K562 (cell line): ENCODE measurements around the gene TREM1. TPM values are rescaled to one million over a fixed set of nuclear protein-coding genes. Genes with fewer than 3 reads are reported as not detected.

Experiments used
- ATAC-seq: fragments of 200-7000 bp; cut with Tn5 transposase; 3 replicates; pipeline ENCODE4 v1.9.1; 2020; ENCODE audit warnings: moderate library complexity
- BruUV-seq: library from RNA; stranded (reverse); fragments of 400-500 nt; replicated peaks from 2 replicates; lab custom pipeline; 2021; lab: Mats Ljungman, UMichigan
- CTCF ChIA-PET: fragments of 300-600 bp; formaldehyde crosslinking; extraction: SDS; loops from one replicate; lab custom pipeline; 2021; ENCODE audit warnings: low intra/inter-chr PET ratio; lab: Yijun Ruan, JAX
- POLR2A ChIA-PET: fragments of 300-600, 350-650 bp; sonication (Branson Sonifier 250); formaldehyde crosslinking; extraction: SDS; loops from one replicate; lab custom pipeline; 2021; ENCODE audit warnings: antibody characterized with exemption, inconsistent platforms; lab: Yijun Ruan, JAX
- DNase-seq, 4 experiments: peaks; one replicate each; pipeline versions ENCODE4 v3.0.0 to v3.0.0-alpha.2; 2011 to 2018; ENCODE audit warnings: low spot score in 3 of 4, mixed read lengths in 3 of 4; ENCODE audit errors: extremely low read depth in 1 of 4
- FAIRE-seq: peaks from 2 replicates; lab custom pipeline; 2011; peaks lifted over from hg19 to GRCh38; lab: Jason Lieb, UNC
- H2AFZ ChIP-seq: 2 replicates; pipeline ENCODE4 v1.6.0; 2011; ENCODE audit warnings: low read depth, low read length, control low read depth, inconsistent platforms
- H3K27ac ChIP-seq: fragments of 200-600 bp; 3 replicates; pipeline ENCODE4 v1.8.0; 2011; ENCODE audit warnings: low read depth, mild to moderate bottlenecking, control low read depth, inconsistent platforms, low read length, moderate library complexity, mixed read lengths; ENCODE audit errors: extremely low read depth
- H3K27me3 ChIP-seq, 2 experiments: fragments of 300-600 bp in 1 of 2; 2 replicates in 1 of 2; 3 replicates in 1 of 2; pipeline versions ENCODE4 v1.6.0 to v1.8.0; 2011; ENCODE audit warnings: inconsistent platforms in 2 of 2, low read length in 2 of 2, mild to moderate bottlenecking in 1 of 2, mixed read lengths in 1 of 2, moderate library complexity in 1 of 2; ENCODE audit not compliant: control insufficient read depth in 2 of 2, insufficient read depth in 2 of 2
- H3K36me3 ChIP-seq: fragments of 300-600 bp; 3 replicates; pipeline ENCODE4 v1.8.0; 2011; ENCODE audit warnings: mild to moderate bottlenecking, low read length, inconsistent platforms; ENCODE audit not compliant: control insufficient read depth, insufficient read depth
- H3K4me1 ChIP-seq, 2 experiments: fragments of 200-600 bp in 1 of 2; replicated peaks in 1 of 2; 2 replicates in 1 of 2; 3 replicates in 1 of 2; pipeline versions ENCODE4 v1.5.1 to v1.8.0; 2011; ENCODE audit warnings: inconsistent platforms in 2 of 2, low read length in 2 of 2, mild to moderate bottlenecking in 1 of 2, mixed read lengths in 1 of 2, moderate library complexity in 1 of 2; ENCODE audit not compliant: control insufficient read depth in 2 of 2, insufficient read depth in 2 of 2
- H3K4me2 ChIP-seq: 2 replicates; pipeline ENCODE4 v1.6.1; 2011; ENCODE audit warnings: low read length, control low read depth, inconsistent platforms, mixed read lengths; ENCODE audit not compliant: insufficient read depth
- H3K4me3 ChIP-seq: fragments of 200-600 bp; sonication (generic), shearing (Covaris generic); 2 replicates; pipeline ENCODE4 v1.5.1; 2016; ENCODE audit warnings: control low read depth, inconsistent platforms
- H3K79me2 ChIP-seq: fragments of 200-600 bp; 3 replicates; pipeline ENCODE4 v1.8.0; 2011; ENCODE audit warnings: low read length, inconsistent platforms; ENCODE audit not compliant: control insufficient read depth, insufficient read depth
- H3K9ac ChIP-seq, 2 experiments: 2 replicates each; pipeline versions ENCODE4 v1.6.0 to v1.6.1; 2011; ENCODE audit warnings: low read depth in 2 of 2, low read length in 2 of 2, control low read depth in 1 of 2, inconsistent platforms in 1 of 2, mild to moderate bottlenecking in 1 of 2, mixed read lengths in 1 of 2; ENCODE audit not compliant: insufficient read depth in 1 of 2
- H3K9me1 ChIP-seq: one replicate; pipeline ENCODE4 v1.6.0; 2011; ENCODE audit warnings: inconsistent platforms, mild to moderate bottlenecking, low read length, moderate library complexity; ENCODE audit not compliant: control insufficient read depth, insufficient read depth
- H3K9me3 ChIP-seq: replicated peaks from 2 replicates; pipeline ENCODE4 v1.5.1; 2011; ENCODE audit warnings: low read depth, low read length, inconsistent platforms; ENCODE audit not compliant: control insufficient read depth, insufficient read depth
- H4K20me1 ChIP-seq: replicated peaks from 2 replicates; pipeline ENCODE4 v1.6.1; 2011; ENCODE audit warnings: low read length, inconsistent platforms, mixed read lengths; ENCODE audit not compliant: control insufficient read depth, insufficient read depth
- NCOR1 ChIP-seq: fragments of 450-650 bp; IDR thresholded peaks from 2 replicates; pipeline ENCODE4 v1.6.1; 2016; ENCODE audit warnings: mild to moderate bottlenecking, moderate library complexity
- NR2C2 ChIP-seq, 2 experiments: fragments of 200-800 bp in 1 of 2; sonication (Bioruptor generic) in 1 of 2; sonication (generic) in 1 of 2; formaldehyde crosslinking in 1 of 2; IDR thresholded peaks; 2 replicates each; pipeline versions ENCODE4 v1.6.1 to v1.8.0; 2016 to 2022; ENCODE audit warnings: mild to moderate bottlenecking in 1 of 2, missing compliant biosample characterization in 1 of 2, missing genetic modification characterization in 1 of 2, missing genetic modification reagents in 1 of 2
- POLR3G ChIP-seq: IDR thresholded peaks from 2 replicates; pipeline ENCODE4 v1.6.1; 2011; ENCODE audit not compliant: insufficient read length, insufficient replicate concordance; ENCODE audit errors: extremely low read depth
- WGBS: fragments of 100-300 bp; shearing (Covaris generic); methylation state at CpG from one replicate; pipeline ENCODE4 v1.1.6; 2016; ENCODE audit warnings: low coverage, mixed read lengths; ENCODE audit not compliant: insufficient coverage; ENCODE audit errors: missing lambda C conversion rate; 5-methylcytosine and 5-hydroxymethylcytosine counted together
- in situ Hi-C: fragments of 300-500 bp; cut with MboI; formaldehyde crosslinking; loops from 4 replicates; pipeline ENCODE4 v1.15.0; 2018; ENCODE audit warnings: inconsistent platforms, mixed read lengths
- intact Hi-C: fragments of 100-400 bp; cut with micrococcal nuclease; formaldehyde crosslinking; loops from 2 replicates; pipeline ENCODE4 v1.14.2; 2022
- polyA plus RNA-seq, 8 experiments: library from polyadenylated mRNA; depleted of rRNA in 4 of 8; stranded (reverse) in 5 of 8; unstranded in 3 of 8; fragments of >200 nt; fragmentation: Nextera tagmentation in 2 of 8; fragmentation: Illumina TruSeq in 1 of 8; extraction: Ambion mirVana in 2 of 8; extraction: Trizol in 1 of 8; gene quantifications; 2 replicates each; pipeline versions ENCODE4 v1.2.1 to v1.2.3, GENCODE V29; 2011 to 2014; ENCODE audit warnings: inconsistent platforms in 1 of 8, missing spikeins in 1 of 8
- total RNA-seq, 7 experiments: library from RNA; depleted of rRNA in 6 of 7; stranded (reverse); fragments of >200 nt in 6 of 7; fragmentation: Illumina TruSeq in 2 of 7; extraction: Trizol in 2 of 7; gene quantifications; 2 replicates each; pipeline versions ENCODE4 v1.2.1 to v1.2.3, GENCODE V29; 2011 to 2021; ENCODE audit warnings: low replicate concordance in 1 of 7
- TF ChIP-seq, protein P1 (sequence below), 2 experiments: fragments of 450-650 bp in 1 of 2; sonication (generic) in 1 of 2; formaldehyde crosslinking; conservative IDR thresholded peaks; 2 replicates each; pipeline versions ENCODE4 v1.4.0 to v1.8.1; 2020 to 2022; ENCODE audit warnings: mild to moderate bottlenecking in 1 of 2, missing genetic modification reagents in 1 of 2

Gene TREM1
- total and polyA plus RNA-seq, 9 of the 15 experiments (the other 6 are each of a cell fraction or from before 2014, with no cell fraction given) = not detected

DNA sequence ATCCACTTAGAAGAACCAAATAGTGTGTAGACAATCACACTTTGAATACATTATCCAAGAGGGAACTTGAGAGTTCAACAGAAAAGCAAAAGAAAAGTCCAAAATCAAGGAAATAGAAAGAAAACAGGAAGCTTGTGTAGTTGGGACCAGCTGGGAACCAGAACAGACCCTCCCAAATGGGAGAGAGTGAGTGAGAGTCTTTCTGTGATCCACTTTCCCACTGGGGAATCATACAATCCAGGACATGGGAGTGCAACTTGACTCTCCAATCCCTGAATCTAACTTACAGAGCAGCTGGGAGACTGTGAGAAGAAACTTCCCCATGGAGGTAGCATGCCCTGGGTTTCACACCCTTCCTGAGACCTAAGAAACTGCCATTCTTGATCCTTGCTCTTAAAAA, 31.4 kb downstream of the TREM1 start (continued):
- TF ChIP-seq, protein P1, sequence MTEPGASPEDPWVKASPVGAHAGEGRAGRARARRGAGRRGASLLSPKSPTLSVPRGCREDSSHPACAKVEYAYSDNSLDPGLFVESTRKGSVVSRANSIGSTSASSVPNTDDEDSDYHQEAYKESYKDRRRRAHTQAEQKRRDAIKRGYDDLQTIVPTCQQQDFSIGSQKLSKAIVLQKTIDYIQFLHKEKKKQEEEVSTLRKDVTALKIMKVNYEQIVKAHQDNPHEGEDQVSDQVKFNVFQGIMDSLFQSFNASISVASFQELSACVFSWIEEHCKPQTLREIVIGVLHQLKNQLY (CRISPR knock-in tag; conservative IDR thresholded peaks at IDR 0.05) = no peak
- TF ChIP-seq POLR3G = no peak
- no peak for TF ChIP-seq NR2C2 (CRISPR knock-in tag; IDR thresholded peaks at IDR 0.05)
- TF ChIP-seq NR2C2 (tag; IDR thresholded peaks at IDR 0.05) = no peak
- TF ChIP-seq, all 486 proteins: peak for 0

DNA sequence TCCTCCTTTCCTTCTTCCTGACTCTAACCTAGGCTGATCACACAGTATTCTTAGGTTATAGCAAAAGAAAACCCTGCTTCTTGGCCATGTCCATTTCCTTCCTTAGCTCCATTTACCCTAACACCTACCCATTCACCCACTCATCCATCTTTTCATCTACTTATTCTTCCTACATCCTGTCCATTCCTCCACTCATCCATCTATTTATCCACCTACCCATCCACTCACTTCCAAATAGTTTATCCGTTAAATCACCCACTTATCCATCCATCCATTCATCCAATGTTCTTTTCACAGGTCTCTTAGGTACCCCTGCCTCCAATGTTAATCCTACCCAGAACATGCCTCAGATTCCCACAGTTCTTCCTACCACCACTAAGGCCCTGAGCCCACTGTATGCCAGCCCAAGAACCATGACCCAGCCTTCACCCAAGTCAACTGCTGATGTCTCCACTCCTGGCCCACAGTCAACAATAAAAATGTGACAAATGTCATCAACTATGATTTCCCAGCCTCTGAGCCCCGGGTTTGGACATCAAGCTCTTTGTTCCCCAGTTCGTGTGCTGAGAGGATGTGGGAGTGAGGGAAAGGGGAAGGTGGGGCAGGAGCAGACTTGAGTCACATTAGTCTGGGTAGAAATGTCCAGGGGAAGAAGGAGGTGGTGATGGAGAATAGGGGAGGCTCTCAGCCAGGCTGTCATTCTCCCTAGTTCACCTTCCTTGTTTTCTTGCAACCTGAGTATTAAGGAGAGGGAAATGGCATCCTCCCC, 33.9 kb downstream of the TREM1 start:
- ATAC-seq (no peak), DNase-seq (no peak)
- H3K4me2 ChIP-seq = no peak overlapping the region
- peaks cover 3 to 22% of the 10 kb centered on the region in 2 experiments; a peak in 3 of 5 replicates for H3K27me3 ChIP-seq
- in situ Hi-C loops = no loop called here
- H3K4me1 ChIP-seq = no peaks in the 10 kb centered on the region
- no peak for TF ChIP-seq NCOR1
- TF ChIP-seq, all 486 proteins: peak for 0
- 2% methylated on average over 3 of the region's 3 CpGs for WGBS
- Histone ChIP-seq H3K9ac (no peak overlapping the region), H3K9me1 (no peaks in the 10 kb centered on the region), H3K36me3 (no peaks in the 10 kb centered on the region), H3K4me3 (no peak overlapping the region), H3K27ac (no peak overlapping the region), H4K20me1 (no peaks in the 10 kb centered on the region), H3K9me3 (no peaks in the 10 kb centered on the region), H3K79me2 (no peaks in the 10 kb centered on the region), H2AFZ (no peak overlapping the region)
- BruUV-seq = no TSS peak
- no peak for FAIRE-seq
- POLR2A ChIA-PET = no interaction called here
- intact Hi-C loops = no loop called here
- CTCF ChIA-PET = no interaction called here
